HepG2 (cell line): ENCODE measurements around the gene MNT. TPM values are rescaled to one million over a fixed set of nuclear protein-coding genes. Genes with fewer than 3 reads are reported as not detected.

ENCODE experiments used
- CBX5 ChIP-seq: sonication (generic); formaldehyde crosslinking; IDR thresholded peaks from 2 replicates; pipeline ENCODE4 v1.4.0; 2020; ENCODE audit warnings: missing genetic modification reagents, borderline replicate concordance
- CREM ChIP-seq, 2 experiments: sonication (generic) in 1 of 2; formaldehyde crosslinking in 1 of 2; IDR thresholded peaks; 2 replicates each; pipeline versions ENCODE4 v1.4.0 to v1.6.1; 2016 to 2020; ENCODE audit warnings: antibody characterized with exemption in 1 of 2, mild to moderate bottlenecking in 1 of 2, missing genetic modification reagents in 1 of 2
- KDM1A ChIP-seq: IDR thresholded peaks from 2 replicates; pipeline ENCODE4 v1.6.1; 2016; ENCODE audit warnings: missing compliant biosample characterization
- KDM2A ChIP-seq: sonication (generic); formaldehyde crosslinking; IDR thresholded peaks from 2 replicates; pipeline ENCODE4 v1.4.0; 2020; ENCODE audit warnings: low read depth, missing genetic modification reagents, borderline replicate concordance
- KLF13 ChIP-seq: sonication (generic); formaldehyde crosslinking; IDR thresholded peaks from 2 replicates; pipeline ENCODE4 v1.4.0; 2020; ENCODE audit warnings: mild to moderate bottlenecking, missing genetic modification reagents
- MIER2 ChIP-seq: IDR thresholded peaks from 2 replicates; pipeline ENCODE4 v1.6.1; 2016; ENCODE audit warnings: missing biosample characterization, missing genetic modification reagents
- MYNN ChIP-seq: sonication (generic); formaldehyde crosslinking; IDR thresholded peaks from 2 replicates; pipeline ENCODE4 v1.4.0; 2020; ENCODE audit warnings: mild to moderate bottlenecking, low read depth, missing genetic modification reagents
- NFYC ChIP-seq: IDR thresholded peaks from 2 replicates; pipeline ENCODE4 v1.6.1; 2016; ENCODE audit warnings: missing genetic modification reagents, missing compliant biosample characterization
- PTBP1 ChIP-seq: fragments of 200-400 bp; formaldehyde crosslinking; IDR thresholded peaks from 2 replicates; pipeline ENCODE4 v1.6.1; 2018; ENCODE audit warnings: low read length, low read depth; ENCODE audit not compliant: poor library complexity, severe bottlenecking
- SOX13 ChIP-seq, 3 experiments: fragments of 450-650 bp in 1 of 3; sonication (generic) in 1 of 3; formaldehyde crosslinking in 1 of 3; IDR thresholded peaks in 2 of 3; conservative IDR thresholded peaks in 1 of 3; 2 replicates each; pipeline versions ENCODE4 v1.5.0 to v1.6.1; 2016 to 2020; ENCODE audit warnings: antibody characterized with exemption in 1 of 3, mild to moderate bottlenecking in 1 of 3, missing compliant biosample characterization in 1 of 3, missing genetic modification reagents in 1 of 3, moderate library complexity in 1 of 3
- TCF7L2 ChIP-seq: IDR thresholded peaks from 2 replicates; pipeline ENCODE4 v1.6.1; 2011; ENCODE audit warnings: mild to moderate bottlenecking, low read depth, low read length, moderate library complexity
- TEAD2 ChIP-seq: sonication (generic); formaldehyde crosslinking; IDR thresholded peaks from 2 replicates; pipeline ENCODE4 v1.9.0; 2021; ENCODE audit warnings: missing genetic modification reagents
- ZNF644 ChIP-seq: IDR thresholded peaks from 2 replicates; pipeline ENCODE4 v1.6.1; 2016; ENCODE audit warnings: low read depth
- polyA plus RNA-seq, 8 experiments: library from polyadenylated mRNA; depleted of rRNA in 3 of 8; stranded (reverse) in 7 of 8; unstranded in 1 of 8; fragments of >200 nt; fragmentation: Illumina TruSeq in 4 of 8; extraction: Trizol in 4 of 8; gene quantifications; 2 replicates each; pipeline versions ENCODE4 v1.2.1 to v1.2.3, GENCODE V29; 2011 to 2016; ENCODE audit warnings: low read depth in 4 of 8, missing spikeins in 1 of 8, mixed read lengths in 1 of 8; ENCODE audit not compliant: insufficient read depth in 1 of 8
- total RNA-seq, 5 experiments: library from RNA; depleted of rRNA; stranded (reverse); fragments of >200 nt; fragmentation: Illumina TruSeq; extraction: Trizol; gene quantifications; 2 replicates each; pipeline ENCODE4 v1.2.3, GENCODE V29; 2016; ENCODE audit warnings: low read depth in 1 of 5
- TF ChIP-seq, protein P1 (sequence below): sonication (generic); formaldehyde crosslinking; IDR thresholded peaks from 2 replicates; pipeline ENCODE4 v1.4.0; 2020; ENCODE audit warnings: missing genetic modification reagents
- TF ChIP-seq, protein P2 (sequence below): IDR thresholded peaks from 2 replicates; pipeline ENCODE4 v1.6.1; 2016
- TF ChIP-seq, protein P3 (sequence below): sonication (generic); formaldehyde crosslinking; IDR thresholded peaks from 2 replicates; pipeline ENCODE4 v1.4.0; 2020; ENCODE audit warnings: missing genetic modification reagents, borderline replicate concordance
- TF ChIP-seq, protein P4 (sequence below): sonication (generic); formaldehyde crosslinking; IDR thresholded peaks from 2 replicates; pipeline ENCODE4 v1.5.1; 2020; ENCODE audit warnings: mild to moderate bottlenecking, missing genetic modification reagents, borderline replicate concordance

MNT gene
- total and polyA plus RNA-seq, 2 of the 13 experiments (the other 11 are each of a cell fraction or from before 2014, with no cell fraction given): 2.1 to 3.5 TPM

DNA sequence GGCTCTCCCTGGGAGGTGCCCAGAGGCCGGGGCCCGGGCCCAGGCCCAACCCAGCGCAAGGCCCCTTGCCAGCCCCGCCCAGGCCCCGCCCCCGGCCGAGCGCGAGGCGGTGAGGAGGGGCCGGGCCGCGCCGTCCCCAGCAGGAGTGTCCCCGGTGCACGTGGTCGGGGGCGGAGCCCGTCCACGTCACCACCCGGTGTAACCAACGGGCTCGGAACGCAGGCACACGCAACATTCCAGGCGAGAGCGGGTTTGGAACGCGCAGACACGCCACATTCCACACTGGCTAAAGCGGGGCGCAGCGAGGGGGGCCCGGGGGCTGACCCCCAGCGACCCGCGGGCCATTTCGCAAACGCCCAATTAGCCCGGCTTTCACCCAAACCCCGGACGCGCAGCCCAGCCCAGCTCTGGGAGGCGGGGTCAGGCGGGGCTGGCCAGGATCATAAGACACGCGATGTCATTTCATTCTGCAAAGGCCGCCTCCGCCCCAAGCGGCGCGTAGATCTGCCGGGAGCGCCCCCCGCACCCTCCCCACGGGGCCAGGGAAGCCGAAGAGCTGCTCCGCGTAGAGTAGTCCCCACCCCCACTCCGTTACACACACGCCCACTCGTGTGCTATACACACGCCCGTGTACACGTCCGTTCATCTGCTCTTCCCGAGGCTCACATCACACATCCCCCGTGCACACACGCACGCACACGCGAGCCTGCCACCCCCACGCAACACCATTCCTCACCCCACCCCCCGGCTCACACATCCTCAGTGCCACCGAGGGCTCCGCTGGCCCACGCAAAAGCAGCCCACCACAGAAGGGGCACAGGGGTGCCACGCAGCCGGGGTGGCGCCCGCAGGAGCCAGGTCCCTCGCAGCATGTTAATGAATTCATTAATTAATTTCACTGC is 1.0 kb downstream of the MNT start (continued):
- TF ChIP-seq, protein P1, sequence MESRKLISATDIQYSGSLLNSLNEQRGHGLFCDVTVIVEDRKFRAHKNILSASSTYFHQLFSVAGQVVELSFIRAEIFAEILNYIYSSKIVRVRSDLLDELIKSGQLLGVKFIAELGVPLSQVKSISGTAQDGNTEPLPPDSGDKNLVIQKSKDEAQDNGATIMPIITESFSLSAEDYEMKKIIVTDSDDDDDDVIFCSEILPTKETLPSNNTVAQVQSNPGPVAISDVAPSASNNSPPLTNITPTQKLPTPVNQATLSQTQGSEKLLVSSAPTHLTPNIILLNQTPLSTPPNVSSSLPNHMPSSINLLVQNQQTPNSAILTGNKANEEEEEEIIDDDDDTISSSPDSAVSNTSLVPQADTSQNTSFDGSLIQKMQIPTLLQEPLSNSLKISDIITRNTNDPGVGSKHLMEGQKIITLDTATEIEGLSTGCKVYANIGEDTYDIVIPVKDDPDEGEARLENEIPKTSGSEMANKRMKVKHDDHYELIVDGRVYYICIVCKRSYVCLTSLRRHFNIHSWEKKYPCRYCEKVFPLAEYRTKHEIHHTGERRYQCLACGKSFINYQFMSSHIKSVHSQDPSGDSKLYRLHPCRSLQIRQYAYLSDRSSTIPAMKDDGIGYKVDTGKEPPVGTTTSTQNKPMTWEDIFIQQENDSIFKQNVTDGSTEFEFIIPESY (CRISPR knock-in tag): no peak
- TF ChIP-seq MYNN (CRISPR knock-in tag): no peak
- no peak for TF ChIP-seq CBX5 (CRISPR knock-in tag)
- TF ChIP-seq ZNF644 (CRISPR knock-in tag): no peak
- TF ChIP-seq TEAD2: 0 out of 2 replicates have a peak, but pooled peaks have one; percentile 59
- TF ChIP-seq PTBP1: no peak
- TF ChIP-seq KDM2A (CRISPR knock-in tag): no peak
- TF ChIP-seq, protein P2, sequence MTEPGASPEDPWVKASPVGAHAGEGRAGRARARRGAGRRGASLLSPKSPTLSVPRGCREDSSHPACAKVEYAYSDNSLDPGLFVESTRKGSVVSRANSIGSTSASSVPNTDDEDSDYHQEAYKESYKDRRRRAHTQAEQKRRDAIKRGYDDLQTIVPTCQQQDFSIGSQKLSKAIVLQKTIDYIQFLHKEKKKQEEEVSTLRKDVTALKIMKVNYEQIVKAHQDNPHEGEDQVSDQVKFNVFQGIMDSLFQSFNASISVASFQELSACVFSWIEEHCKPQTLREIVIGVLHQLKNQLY (CRISPR knock-in tag): peak; percentile 75; the same call in 1 of the 2 replicates
- TF ChIP-seq SOX13 (IDR thresholded peaks at IDR 0.05): no peak
- TF ChIP-seq SOX13 (CRISPR knock-in tag; conservative IDR thresholded peaks at IDR 0.05 in 1 of 2, IDR thresholded peaks at IDR 0.05 in 1 of 2): peak in 1 of 2 experiments; percentile 52; a peak in 1 of 4 replicates
- peak; percentile 63; the same call in 1 of the 2 replicates for TF ChIP-seq CREM (IDR thresholded peaks at IDR 0.05)
- no peak for TF ChIP-seq CREM (CRISPR knock-in tag; IDR thresholded peaks at IDR 0.05)
- no peak for TF ChIP-seq MIER2 (CRISPR knock-in tag)
- TF ChIP-seq KDM1A (CRISPR knock-in tag): no peak
- TF ChIP-seq TCF7L2: no peak
- TF ChIP-seq KLF13: 0 out of 2 replicates have a peak, but pooled peaks have one; percentile 18
- TF ChIP-seq, protein P3, sequence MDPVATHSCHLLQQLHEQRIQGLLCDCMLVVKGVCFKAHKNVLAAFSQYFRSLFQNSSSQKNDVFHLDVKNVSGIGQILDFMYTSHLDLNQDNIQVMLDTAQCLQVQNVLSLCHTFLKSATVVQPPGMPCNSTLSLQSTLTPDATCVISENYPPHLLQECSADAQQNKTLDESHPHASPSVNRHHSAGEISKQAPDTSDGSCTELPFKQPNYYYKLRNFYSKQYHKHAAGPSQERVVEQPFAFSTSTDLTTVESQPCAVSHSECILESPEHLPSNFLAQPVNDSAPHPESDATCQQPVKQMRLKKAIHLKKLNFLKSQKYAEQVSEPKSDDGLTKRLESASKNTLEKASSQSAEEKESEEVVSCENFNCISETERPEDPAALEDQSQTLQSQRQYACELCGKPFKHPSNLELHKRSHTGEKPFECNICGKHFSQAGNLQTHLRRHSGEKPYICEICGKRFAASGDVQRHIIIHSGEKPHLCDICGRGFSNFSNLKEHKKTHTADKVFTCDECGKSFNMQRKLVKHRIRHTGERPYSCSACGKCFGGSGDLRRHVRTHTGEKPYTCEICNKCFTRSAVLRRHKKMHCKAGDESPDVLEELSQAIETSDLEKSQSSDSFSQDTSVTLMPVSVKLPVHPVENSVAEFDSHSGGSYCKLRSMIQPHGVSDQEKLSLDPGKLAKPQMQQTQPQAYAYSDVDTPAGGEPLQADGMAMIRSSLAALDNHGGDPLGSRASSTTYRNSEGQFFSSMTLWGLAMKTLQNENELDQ: no peak
- TF ChIP-seq NFYC: peak; percentile 66
- TF ChIP-seq, protein P4, sequence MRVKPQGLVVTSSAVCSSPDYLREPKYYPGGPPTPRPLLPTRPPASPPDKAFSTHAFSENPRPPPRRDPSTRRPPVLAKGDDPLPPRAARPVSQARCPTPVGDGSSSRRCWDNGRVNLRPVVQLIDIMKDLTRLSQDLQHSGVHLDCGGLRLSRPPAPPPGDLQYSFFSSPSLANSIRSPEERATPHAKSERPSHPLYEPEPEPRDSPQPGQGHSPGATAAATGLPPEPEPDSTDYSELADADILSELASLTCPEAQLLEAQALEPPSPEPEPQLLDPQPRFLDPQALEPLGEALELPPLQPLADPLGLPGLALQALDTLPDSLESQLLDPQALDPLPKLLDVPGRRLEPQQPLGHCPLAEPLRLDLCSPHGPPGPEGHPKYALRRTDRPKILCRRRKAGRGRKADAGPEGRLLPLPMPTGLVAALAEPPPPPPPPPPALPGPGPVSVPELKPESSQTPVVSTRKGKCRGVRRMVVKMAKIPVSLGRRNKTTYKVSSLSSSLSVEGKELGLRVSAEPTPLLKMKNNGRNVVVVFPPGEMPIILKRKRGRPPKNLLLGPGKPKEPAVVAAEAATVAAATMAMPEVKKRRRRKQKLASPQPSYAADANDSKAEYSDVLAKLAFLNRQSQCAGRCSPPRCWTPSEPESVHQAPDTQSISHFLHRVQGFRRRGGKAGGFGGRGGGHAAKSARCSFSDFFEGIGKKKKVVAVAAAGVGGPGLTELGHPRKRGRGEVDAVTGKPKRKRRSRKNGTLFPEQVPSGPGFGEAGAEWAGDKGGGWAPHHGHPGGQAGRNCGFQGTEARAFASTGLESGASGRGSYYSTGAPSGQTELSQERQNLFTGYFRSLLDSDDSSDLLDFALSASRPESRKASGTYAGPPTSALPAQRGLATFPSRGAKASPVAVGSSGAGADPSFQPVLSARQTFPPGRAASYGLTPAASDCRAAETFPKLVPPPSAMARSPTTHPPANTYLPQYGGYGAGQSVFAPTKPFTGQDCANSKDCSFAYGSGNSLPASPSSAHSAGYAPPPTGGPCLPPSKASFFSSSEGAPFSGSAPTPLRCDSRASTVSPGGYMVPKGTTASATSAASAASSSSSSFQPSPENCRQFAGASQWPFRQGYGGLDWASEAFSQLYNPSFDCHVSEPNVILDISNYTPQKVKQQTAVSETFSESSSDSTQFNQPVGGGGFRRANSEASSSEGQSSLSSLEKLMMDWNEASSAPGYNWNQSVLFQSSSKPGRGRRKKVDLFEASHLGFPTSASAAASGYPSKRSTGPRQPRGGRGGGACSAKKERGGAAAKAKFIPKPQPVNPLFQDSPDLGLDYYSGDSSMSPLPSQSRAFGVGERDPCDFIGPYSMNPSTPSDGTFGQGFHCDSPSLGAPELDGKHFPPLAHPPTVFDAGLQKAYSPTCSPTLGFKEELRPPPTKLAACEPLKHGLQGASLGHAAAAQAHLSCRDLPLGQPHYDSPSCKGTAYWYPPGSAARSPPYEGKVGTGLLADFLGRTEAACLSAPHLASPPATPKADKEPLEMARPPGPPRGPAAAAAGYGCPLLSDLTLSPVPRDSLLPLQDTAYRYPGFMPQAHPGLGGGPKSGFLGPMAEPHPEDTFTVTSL (CRISPR knock-in tag): no peak
